T-cell (primary cell): Measurements from ENCODE around the gene NT5DC3. TPM values are rescaled to one million over a fixed set of nuclear protein-coding genes. Genes with fewer than 3 reads are reported as not detected.

Experiments used
- ATAC-seq, 4 experiments: fragments of 200-7000 bp in 3 of 4; fragments of 150-1000 bp in 1 of 4; cut with Tn5 transposase; replicated peaks in 1 of 4; 1 replicate in 3 of 4; 2 replicates in 1 of 4; pipeline ENCODE4 v1.10.0; 2021; ENCODE audit warnings: moderate library complexity in 3 of 4, mild to moderate bottlenecking in 2 of 4, moderate number of reproducible peaks in 1 of 4
- CTCF ChIA-PET, 2 donors: fragments of 300-600 bp; sonication (Branson Sonifier 250); formaldehyde crosslinking; loops; one replicate each; lab custom pipeline; 2022; ENCODE audit warnings: antibody characterized with exemption in 2 of 2; lab: Charles Lee
- POLR2A ChIA-PET, 2 donors: fragments of 300-600 bp; sonication (Branson Sonifier 250); formaldehyde crosslinking; loops; one replicate each; lab custom pipeline; 2022; ENCODE audit warnings: antibody characterized with exemption in 2 of 2; lab: Charles Lee
- DNase-seq, 35 experiments: peaks; one replicate each; pipeline versions ENCODE4 v3.0.0 to v3.0.0-alpha.2; 2013 to 2023
- H3K27ac ChIP-seq: one replicate; pipeline ENCODE4 v1.5.1; 2013; ENCODE audit warnings: low read length
- H3K27me3 ChIP-seq, 2 experiments: replicated peaks in 1 of 2; 1 replicate in 1 of 2; 2 replicates in 1 of 2; pipeline versions ENCODE4 v1.6.1 to v1.7.0; 2013; ENCODE audit warnings: low read length in 1 of 2, mixed read lengths in 1 of 2; ENCODE audit not compliant: control insufficient read depth in 2 of 2, insufficient read depth in 2 of 2; ENCODE audit errors: extremely low read depth in 1 of 2
- H3K36me3 ChIP-seq, 2 donors: 1 replicate in 1 of 2; 2 replicates in 1 of 2; pipeline versions ENCODE4 v1.6.1 to v1.7.0; 2013; ENCODE audit warnings: low read length in 1 of 2; ENCODE audit not compliant: control insufficient read depth in 2 of 2, insufficient read depth in 1 of 2; ENCODE audit errors: extremely low read depth in 1 of 2
- H3K4me1 ChIP-seq, 2 experiments: 1 replicate in 1 of 2; 2 replicates in 1 of 2; pipeline versions ENCODE4 v1.6.1 to v1.7.0; 2013; ENCODE audit warnings: low read length in 2 of 2, mixed read lengths in 1 of 2; ENCODE audit not compliant: insufficient read depth in 2 of 2, control insufficient read depth in 1 of 2; ENCODE audit errors: extremely low read depth in 1 of 2
- H3K4me3 ChIP-seq, 2 donors: 1 replicate in 1 of 2; 2 replicates in 1 of 2; pipeline versions ENCODE4 v1.5.1 to v1.7.0; 2013; ENCODE audit warnings: mild to moderate bottlenecking in 2 of 2, low read length in 1 of 2, moderate library complexity in 1 of 2; ENCODE audit not compliant: control insufficient read depth in 1 of 2; ENCODE audit errors: extremely low read depth in 1 of 2
- H3K9me3 ChIP-seq: 2 replicates; pipeline ENCODE4 v1.7.0; 2013
- H3K27ac Mint-ChIP-seq, 2 donors: one replicate each; pipeline ENCODE4 v1.8.0; 2020 to 2021; ENCODE audit warnings: mild to moderate bottlenecking in 2 of 2, mixed read lengths in 2 of 2
- H3K27me3 Mint-ChIP-seq, 2 donors: one replicate each; pipeline ENCODE4 v1.8.0; 2021 to 2022; ENCODE audit warnings: mixed read lengths in 2 of 2
- H3K36me3 Mint-ChIP-seq: one replicate; pipeline ENCODE4 v1.8.0; 2021; ENCODE audit warnings: mixed read lengths
- H3K4me1 Mint-ChIP-seq, 3 donors: one replicate each; pipeline ENCODE4 v1.8.0; 2020 to 2022; ENCODE audit warnings: mixed read lengths in 3 of 3, mild to moderate bottlenecking in 1 of 3
- H3K4me3 Mint-ChIP-seq, 3 donors: one replicate each; pipeline ENCODE4 v1.8.0; 2020 to 2022; ENCODE audit warnings: mild to moderate bottlenecking in 3 of 3, mixed read lengths in 3 of 3, moderate library complexity in 3 of 3
- H3K9me3 Mint-ChIP-seq, 3 donors: one replicate each; pipeline ENCODE4 v1.8.0; 2020 to 2022; ENCODE audit warnings: mixed read lengths in 3 of 3
- WGBS: methylation state at CpG from one replicate; pipeline ENCODE4 v1.1.5; 2013; ENCODE audit warnings: missing lambda C conversion rate; ENCODE audit not compliant: insufficient coverage; 5-methylcytosine and 5-hydroxymethylcytosine counted together
- total RNA-seq, 35 experiments: library from RNA in 6 of 35; stranded (reverse) in 6 of 35; fragments of 120-200 nt in 1 of 35; gene quantifications; one replicate each; pipeline versions ENCODE4 v1.2.1 to v1.2.4 and lab custom pipeline; 2013 to 2026

Gene NT5DC3
- total RNA-seq, 5 donors from 2014 or later (not counting 1 experiment from before 2014, with no cell fraction given): 4.2 to 7.4 (median 6.3) TPM

DNA sequence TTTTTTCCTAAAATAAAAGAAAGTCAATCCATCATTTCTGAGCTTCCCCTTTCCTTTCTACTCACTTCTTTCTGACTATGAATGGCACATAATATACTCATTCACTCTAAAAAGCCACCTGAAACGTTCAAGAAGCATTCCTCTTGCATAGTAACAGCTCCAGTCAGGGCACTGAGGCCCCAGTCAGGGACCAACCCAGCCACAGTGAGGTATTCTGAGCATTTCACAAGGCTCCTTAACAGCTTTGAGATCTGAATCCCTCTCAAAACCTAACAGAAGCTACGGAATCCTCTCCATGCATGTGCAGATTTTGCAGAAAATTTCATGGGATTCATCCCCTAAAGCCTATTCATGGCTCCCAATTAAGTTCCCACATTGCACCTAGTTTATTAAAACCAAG lies 23.2 kb downstream of the NT5DC3 start:
- H3K27ac ChIP-seq: no peak overlapping the region
- H3K27ac Mint-ChIP-seq: no peak overlapping the region
- CTCF ChIA-PET: no interaction called here

GRCh38 chr12:103816663-103817062 lies 24.4 kb downstream of the NT5DC3 start:
- ChIA-PET CTCF (no interaction called here), POLR2A (no interaction called here)
- Histone ChIP-seq H3K27ac (no peak overlapping the region), H3K9me3 (no peaks in the 10 kb centered on the region), H3K4me1 (no peaks in the 10 kb centered on the region), H3K4me3 (no peak overlapping the region), H3K27me3 (no peaks in the 10 kb centered on the region), H3K36me3 (peaks cover 3 to 9% of the 10 kb centered on the region in 2 donors)
- ATAC-seq (no peak), DNase-seq (no peak)
- Mint-ChIP-seq H3K4me1 (no peaks in the 10 kb centered on the region), H3K27ac (no peak overlapping the region), H3K27me3 (no peaks in the 10 kb centered on the region), H3K9me3 (peaks cover under 1 to 5% (median 3%) of the 10 kb centered on the region in 3 donors), H3K36me3 (peaks cover 35% of the 10 kb centered on the region), H3K4me3 (no peak overlapping the region)
- WGBS: no CpG with 5 or more reads among the region's 1 CpG

More for the DNA sequence above, 23.2 kb downstream of the NT5DC3 start:
- Histone ChIP-seq H3K4me1 (no peaks in the 10 kb centered on the region), H3K4me3 (no peak overlapping the region), H3K36me3 (peaks cover 3 to 7% of the 10 kb centered on the region in 2 donors), H3K27me3 (no peaks in the 10 kb centered on the region), H3K9me3 (no peaks in the 10 kb centered on the region)
- DNase-seq: no peak
- 67% methylated on average over 2 of the region's 2 CpGs for WGBS
- no peak overlapping the region for H3K4me3 Mint-ChIP-seq
- POLR2A ChIA-PET: no interaction called here
- no peaks in the 10 kb centered on the region for H3K4me1 Mint-ChIP-seq
- no peaks in the 10 kb centered on the region for H3K27me3 Mint-ChIP-seq
- peaks cover 3 to 8% (median 3%) of the 10 kb centered on the region in 3 donors for H3K9me3 Mint-ChIP-seq
- H3K36me3 Mint-ChIP-seq: peaks cover 35% of the 10 kb centered on the region
- no peak for ATAC-seq

DNA sequence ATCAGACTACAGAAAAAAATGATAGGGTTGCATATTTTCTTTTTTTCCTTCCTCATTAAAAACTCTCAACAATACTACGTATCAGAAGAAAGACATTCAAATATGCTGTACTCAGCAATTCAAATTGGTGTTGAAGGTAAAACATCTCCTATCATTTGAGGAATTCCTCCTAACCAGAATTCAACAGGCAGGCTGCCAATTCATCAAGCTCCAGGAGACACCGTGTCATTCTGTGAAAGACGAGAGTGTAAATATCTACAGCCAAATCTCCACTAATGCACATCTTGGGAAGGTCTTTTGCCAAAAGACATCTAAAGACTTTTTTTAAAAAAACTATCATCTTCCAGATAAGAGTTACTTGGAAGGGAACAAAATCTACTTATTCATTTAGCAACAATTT lies 26.6 kb downstream of the NT5DC3 start:
- no peaks in the 10 kb centered on the region for H3K4me1 ChIP-seq
- DNase-seq (no peak), ATAC-seq (no peak)
- H3K27ac Mint-ChIP-seq: no peak overlapping the region
- H3K36me3 ChIP-seq: peaks cover 6 to 9% of the 10 kb centered on the region in 2 donors
- POLR2A ChIA-PET: no interaction called here
- peaks cover 43% of the 10 kb centered on the region for H3K36me3 Mint-ChIP-seq
- no peak overlapping the region for H3K27ac ChIP-seq
- H3K27me3 ChIP-seq: no peaks in the 10 kb centered on the region
- no peak overlapping the region for H3K4me3 Mint-ChIP-seq
- no peaks in the 10 kb centered on the region for H3K4me1 Mint-ChIP-seq
- no peaks in the 10 kb centered on the region for H3K9me3 Mint-ChIP-seq
- no peaks in the 10 kb centered on the region for H3K27me3 Mint-ChIP-seq
- H3K9me3 ChIP-seq: no peaks in the 10 kb centered on the region
- CTCF ChIA-PET: no interaction called here
- WGBS: 100% methylated on average over 1 of the region's 3 CpGs
- no peak overlapping the region for H3K4me3 ChIP-seq

DNA sequence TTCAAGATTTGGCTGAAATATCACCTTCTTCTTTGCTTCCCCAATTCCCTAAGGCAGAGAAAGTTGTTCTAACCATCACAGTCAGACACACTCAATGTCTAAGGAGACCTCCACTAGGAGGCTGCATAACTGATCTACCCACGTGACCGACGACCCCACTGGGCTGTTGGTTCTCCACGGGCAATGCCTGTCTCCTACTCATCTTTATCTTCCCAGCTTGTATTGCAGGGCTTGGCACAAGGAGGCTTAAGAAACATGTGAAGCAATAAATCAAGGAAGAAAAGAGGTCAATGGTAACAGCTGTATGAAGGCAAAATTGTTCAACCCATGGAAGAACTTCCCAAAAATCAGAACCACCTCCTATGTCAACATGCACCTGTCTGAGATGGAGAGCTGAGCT lies 27.1 kb downstream of the NT5DC3 start:
- H3K4me1 ChIP-seq: no peaks in the 10 kb centered on the region
- H3K36me3 Mint-ChIP-seq: peaks cover 46% of the 10 kb centered on the region
- H3K9me3 Mint-ChIP-seq: no peaks in the 10 kb centered on the region
- no peaks in the 10 kb centered on the region for H3K27me3 Mint-ChIP-seq
- POLR2A ChIA-PET: no interaction called here
- H3K4me1 Mint-ChIP-seq: no peaks in the 10 kb centered on the region
- CTCF ChIA-PET: no interaction called here
- H3K4me3 Mint-ChIP-seq: no peak overlapping the region
- H3K4me3 ChIP-seq: no peak overlapping the region
- H3K27ac Mint-ChIP-seq: no peak overlapping the region
- no peak for ATAC-seq
- peaks cover 6 to 9% of the 10 kb centered on the region in 2 donors for H3K36me3 ChIP-seq
- DNase-seq: no peak
- no CpG with 5 or more reads among the region's 4 CpGs for WGBS
- H3K27me3 ChIP-seq: no peaks in the 10 kb centered on the region
- no peaks in the 10 kb centered on the region for H3K9me3 ChIP-seq
- no peak overlapping the region for H3K27ac ChIP-seq

DNA sequence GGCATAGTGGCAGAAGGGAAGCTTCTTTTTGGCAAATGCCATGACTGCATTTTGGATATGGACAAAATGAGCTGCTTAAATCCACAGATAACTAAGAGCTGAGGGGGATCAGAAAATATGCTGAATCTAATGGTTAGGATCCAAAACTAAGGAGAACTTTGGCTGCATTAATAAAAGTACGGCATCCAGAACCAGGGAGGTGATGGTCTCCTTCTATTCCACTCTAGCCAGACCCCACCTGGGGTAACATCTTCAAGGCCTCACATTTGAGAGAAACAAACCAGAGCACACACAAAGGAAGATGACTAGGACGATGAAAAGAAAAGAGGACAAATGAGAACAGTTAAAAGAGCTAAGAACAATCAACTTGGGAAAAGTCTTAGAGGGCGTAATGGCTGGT lies 27.6 kb downstream of the NT5DC3 start:
- Histone ChIP-seq H3K4me1 (no peaks in the 10 kb centered on the region), H3K27ac (no peak overlapping the region), H3K27me3 (no peaks in the 10 kb centered on the region), H3K4me3 (no peak overlapping the region), H3K9me3 (no peaks in the 10 kb centered on the region), H3K36me3 (peaks cover 6 to 9% of the 10 kb centered on the region in 2 donors)
- ChIA-PET POLR2A (no interaction called here), CTCF (no interaction called here)
- Mint-ChIP-seq H3K4me1 (no peaks in the 10 kb centered on the region), H3K36me3 (peaks cover 49% of the 10 kb centered on the region), H3K27me3 (no peaks in the 10 kb centered on the region), H3K27ac (no peak overlapping the region), H3K4me3 (no peak overlapping the region), H3K9me3 (no peaks in the 10 kb centered on the region)
- no peak for ATAC-seq
- 100% methylated on average over 1 of the region's 3 CpGs for WGBS
- no peak for DNase-seq

GRCh38 chr12:103812789-103813188 lies 28.2 kb downstream of the NT5DC3 start:
- H3K4me1 ChIP-seq: no peaks in the 10 kb centered on the region
- H3K27ac Mint-ChIP-seq: no peak overlapping the region
- ChIA-PET POLR2A (no interaction called here), CTCF (no interaction called here)
- WGBS: 100% methylated on average over 1 of the region's 1 CpG
- H3K4me1 Mint-ChIP-seq: no peaks in the 10 kb centered on the region
- peaks cover 53% of the 10 kb centered on the region for H3K36me3 Mint-ChIP-seq
- no peaks in the 10 kb centered on the region for H3K27me3 ChIP-seq
- no peaks in the 10 kb centered on the region for H3K9me3 ChIP-seq
- H3K27me3 Mint-ChIP-seq: no peaks in the 10 kb centered on the region
- H3K4me3 ChIP-seq: no peak overlapping the region
- peaks cover 6 to 9% of the 10 kb centered on the region in 2 donors for H3K36me3 ChIP-seq
- H3K9me3 Mint-ChIP-seq: no peaks in the 10 kb centered on the region
- no peak for DNase-seq
- H3K4me3 Mint-ChIP-seq: no peak overlapping the region
- ATAC-seq: no peak
- H3K27ac ChIP-seq: no peak overlapping the region

GRCh38 chr12:103811791-103812190 lies 29.2 kb downstream of the NT5DC3 start:
- no peak overlapping the region for H3K27ac ChIP-seq
- H3K36me3 Mint-ChIP-seq: peaks cover 57% of the 10 kb centered on the region
- H3K9me3 ChIP-seq: no peaks in the 10 kb centered on the region
- no peaks in the 10 kb centered on the region for H3K27me3 ChIP-seq
- CTCF ChIA-PET: interaction anchor here in 1 of 2 donors (0.6 kb wide), 1 partner anchor 92 kb away, joined by 3 read pairs; no protein-coding TSS in a partner anchor
- WGBS: 100% methylated on average over 3 of the region's 6 CpGs
- H3K4me1 ChIP-seq: no peaks in the 10 kb centered on the region
- no peak for ATAC-seq
- H3K4me1 Mint-ChIP-seq: no peaks in the 10 kb centered on the region
- H3K27ac Mint-ChIP-seq: no peak overlapping the region
- POLR2A ChIA-PET: no interaction called here
- no peak overlapping the region for H3K4me3 ChIP-seq
- no peaks in the 10 kb centered on the region for H3K9me3 Mint-ChIP-seq
- no peak overlapping the region for H3K4me3 Mint-ChIP-seq
- H3K27me3 Mint-ChIP-seq: no peaks in the 10 kb centered on the region
- H3K36me3 ChIP-seq: peaks cover 6 to 9% of the 10 kb centered on the region in 2 donors
- DNase-seq: no peak
